Smooth muscle cell (in vitro differentiated cells): ENCODE results near the gene TOM1. TPM values are rescaled to one million over a fixed set of nuclear protein-coding genes. Genes with fewer than 3 reads are reported as not detected.

Experiments used
- DNase-seq: peaks from one replicate; lab custom pipeline; 2025; ENCODE audit not compliant: unreplicated experiment; lab: John Stamatoyannopoulos, UW
- H2AFZ ChIP-seq: fragments of 200-600 bp; sonication (generic); 2 replicates; pipeline ENCODE4 v1.6.0; 2016; ENCODE audit warnings: antibody characterized with exemption, low read depth, mild to moderate bottlenecking
- H3F3A ChIP-seq: fragments of 200-600 bp; sonication (generic); 2 replicates; pipeline ENCODE4 v1.6.0; 2017; ENCODE audit warnings: antibody characterized with exemption, low read depth
- H3K27ac ChIP-seq: fragments of 200-600 bp; sonication (generic); 2 replicates; pipeline ENCODE4 v1.5.1; 2016; ENCODE audit warnings: low read depth, mild to moderate bottlenecking
- H3K27me3 ChIP-seq: fragments of 200-600 bp; sonication (generic); 2 replicates; pipeline ENCODE4 v1.6.1; 2016; ENCODE audit warnings: low read depth, mild to moderate bottlenecking
- H3K36me3 ChIP-seq: fragments of 200-600 bp; sonication (generic); 2 replicates; pipeline ENCODE4 v1.5.1; 2016; ENCODE audit warnings: low read depth
- H3K4me1 ChIP-seq: fragments of 200-600 bp; sonication (generic); 2 replicates; pipeline ENCODE4 v1.5.1; 2016; ENCODE audit warnings: low read depth
- H3K4me2 ChIP-seq: fragments of 200-600 bp; sonication (generic); 2 replicates; pipeline ENCODE4 v1.6.0; 2016; ENCODE audit warnings: mild to moderate bottlenecking
- H3K4me3 ChIP-seq: fragments of 200-600 bp; sonication (generic); 2 replicates; pipeline ENCODE4 v1.5.1; 2016; ENCODE audit warnings: mild to moderate bottlenecking
- H3K79me2 ChIP-seq: fragments of 200-600 bp; sonication (generic); 2 replicates; pipeline ENCODE4 v1.6.0; 2016; ENCODE audit warnings: low read depth, mild to moderate bottlenecking
- H3K9ac ChIP-seq: fragments of 200-600 bp; sonication (generic); 2 replicates; pipeline ENCODE4 v1.6.0; 2016; ENCODE audit warnings: low read depth
- H3K9me3 ChIP-seq: fragments of 200-600 bp; sonication (generic); replicated peaks from 2 replicates; pipeline ENCODE4 v1.5.1; 2016; ENCODE audit warnings: low read depth
- H4K20me1 ChIP-seq: fragments of 200-600 bp; sonication (generic); 2 replicates; pipeline ENCODE4 v1.6.0; 2016; ENCODE audit warnings: low read depth
- WGBS: methylation state at CpG from one replicate; pipeline ENCODE4 v1.1.7; 2016; ENCODE audit warnings: low lambda C conversion rate; 5-methylcytosine and 5-hydroxymethylcytosine counted together
- polyA plus RNA-seq: library from polyadenylated mRNA; unstranded; fragments of >200 nt; fragmentation: Nextera tagmentation; extraction: Ambion mirVana; gene quantifications from 2 replicates; pipeline ENCODE4 v1.2.1, GENCODE V29; 2016
- total RNA-seq: library from RNA; depleted of rRNA; stranded (reverse); fragments of >200 nt; gene quantifications from 2 replicates; pipeline ENCODE4 v1.2.3, GENCODE V29; 2014
- TF ChIP-seq, protein P1 (sequence below): fragments of 200-600 bp; sonication (generic); IDR thresholded peaks from 2 replicates; pipeline ENCODE4 v1.5.1; 2017; ENCODE audit warnings: borderline replicate concordance, mild to moderate bottlenecking, antibody characterized with exemption; ENCODE audit not compliant: insufficient read depth, poor library complexity, severe bottlenecking

The TOM1 gene
- total and polyA plus RNA-seq, 2 experiments from 2014 or later = 86.1 to 127 TPM

DNA sequence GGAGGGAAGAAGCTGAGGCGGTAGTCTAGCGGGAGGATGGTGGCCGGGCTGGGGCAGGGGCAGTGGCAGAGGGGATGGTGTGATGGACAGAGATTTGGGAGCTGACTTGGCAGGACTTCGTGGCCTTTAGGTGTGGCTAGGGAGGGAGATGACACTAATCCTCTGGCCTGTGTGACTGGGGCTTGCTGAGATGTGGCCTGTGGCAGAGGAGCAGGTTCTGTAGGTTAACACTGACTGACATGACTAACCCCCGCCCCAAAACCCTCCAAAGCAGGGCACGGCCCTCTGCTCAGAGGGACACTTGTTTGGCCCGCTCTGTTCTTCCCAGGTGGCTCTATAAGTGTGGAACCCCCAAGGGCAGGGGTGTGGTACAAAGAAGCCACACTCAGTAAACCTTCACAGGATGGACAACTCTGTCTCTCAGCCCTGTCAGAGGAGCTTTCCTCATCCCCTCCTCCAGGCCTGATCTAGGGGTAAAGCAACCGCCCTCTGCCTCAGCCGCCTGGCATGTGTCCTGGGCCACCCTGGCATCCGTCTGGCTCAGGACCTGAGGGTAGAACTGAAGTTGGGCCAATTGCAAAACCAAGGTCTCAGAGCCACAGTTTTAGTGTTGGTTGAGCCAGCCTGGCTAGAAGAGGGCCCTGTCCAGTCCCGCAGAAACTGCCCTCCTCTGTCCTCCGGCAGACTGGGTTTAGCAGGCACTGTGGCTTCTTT is 15.6 kb downstream of the TOM1 start:
- Histone ChIP-seq H3F3A (no peaks in the 10 kb centered on the region), H3K79me2 (peaks cover 19% of the 10 kb centered on the region), H3K9me3 (no peaks in the 10 kb centered on the region), H3K27ac (peak overlapping the region; percentile 51), H3K4me2 (no peak overlapping the region), H2AFZ (no peak overlapping the region), H3K4me3 (no peak overlapping the region), H3K4me1 (peaks cover 10% of the 10 kb centered on the region), H4K20me1 (peaks cover 100% of the 10 kb centered on the region), H3K36me3 (no peaks in the 10 kb centered on the region), H3K27me3 (no peaks in the 10 kb centered on the region), H3K9ac (no peak overlapping the region)
- no peak for DNase-seq
- TF ChIP-seq, protein P1, sequence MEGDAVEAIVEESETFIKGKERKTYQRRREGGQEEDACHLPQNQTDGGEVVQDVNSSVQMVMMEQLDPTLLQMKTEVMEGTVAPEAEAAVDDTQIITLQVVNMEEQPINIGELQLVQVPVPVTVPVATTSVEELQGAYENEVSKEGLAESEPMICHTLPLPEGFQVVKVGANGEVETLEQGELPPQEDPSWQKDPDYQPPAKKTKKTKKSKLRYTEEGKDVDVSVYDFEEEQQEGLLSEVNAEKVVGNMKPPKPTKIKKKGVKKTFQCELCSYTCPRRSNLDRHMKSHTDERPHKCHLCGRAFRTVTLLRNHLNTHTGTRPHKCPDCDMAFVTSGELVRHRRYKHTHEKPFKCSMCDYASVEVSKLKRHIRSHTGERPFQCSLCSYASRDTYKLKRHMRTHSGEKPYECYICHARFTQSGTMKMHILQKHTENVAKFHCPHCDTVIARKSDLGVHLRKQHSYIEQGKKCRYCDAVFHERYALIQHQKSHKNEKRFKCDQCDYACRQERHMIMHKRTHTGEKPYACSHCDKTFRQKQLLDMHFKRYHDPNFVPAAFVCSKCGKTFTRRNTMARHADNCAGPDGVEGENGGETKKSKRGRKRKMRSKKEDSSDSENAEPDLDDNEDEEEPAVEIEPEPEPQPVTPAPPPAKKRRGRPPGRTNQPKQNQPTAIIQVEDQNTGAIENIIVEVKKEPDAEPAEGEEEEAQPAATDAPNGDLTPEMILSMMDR = no peak
- WGBS = 89% methylated on average over 12 of the region's 12 CpGs

DNA sequence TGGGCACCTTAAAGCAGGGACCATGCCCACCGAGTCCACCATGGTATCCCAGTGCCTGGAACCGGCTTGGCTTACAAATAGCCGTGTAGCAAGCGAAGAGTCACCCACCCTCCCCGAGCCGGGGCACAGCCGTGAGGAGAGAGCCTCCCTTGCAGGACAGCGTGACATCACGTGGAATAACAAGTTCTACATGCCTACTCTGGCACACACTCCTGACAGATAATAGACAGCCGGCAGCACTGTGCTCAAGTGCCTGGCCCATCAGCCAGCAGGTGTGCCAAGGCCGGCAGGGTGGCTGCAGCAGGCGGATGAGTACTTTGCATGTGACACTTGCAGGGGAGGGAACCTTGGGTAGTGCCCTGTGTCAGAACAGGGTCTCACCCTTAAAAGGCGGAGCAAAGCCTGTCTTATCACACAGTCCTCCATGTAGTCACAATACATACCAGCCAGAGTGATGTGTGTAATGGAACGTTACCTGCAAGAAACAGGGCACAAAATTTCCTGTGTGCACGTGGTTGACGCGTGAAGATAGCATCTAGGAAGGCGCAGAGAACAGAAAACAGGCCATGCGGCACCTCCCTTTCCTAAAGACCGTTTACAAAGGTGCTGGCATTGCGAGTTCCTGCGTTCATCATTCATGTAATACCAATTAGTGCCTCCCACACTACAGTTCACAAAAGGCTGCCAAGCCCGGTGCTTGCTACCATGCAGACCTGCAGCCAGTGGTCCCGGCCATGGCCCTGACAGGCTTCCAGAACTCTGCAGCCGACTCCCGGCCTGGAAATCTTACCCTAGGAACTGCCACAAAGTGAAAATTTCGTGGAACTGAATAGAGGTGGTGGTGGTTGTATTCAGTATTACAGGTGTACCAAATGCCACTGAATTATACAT is 16.4 kb downstream of the TOM1 start:
- Histone ChIP-seq H3K9me3 (no peaks in the 10 kb centered on the region), H2AFZ (no peak overlapping the region), H3K4me3 (no peak overlapping the region), H3F3A (no peaks in the 10 kb centered on the region), H3K79me2 (peaks cover 15% of the 10 kb centered on the region), H3K36me3 (no peaks in the 10 kb centered on the region), H3K4me2 (no peak overlapping the region), H4K20me1 (peaks cover 95% of the 10 kb centered on the region), H3K9ac (no peak overlapping the region), H3K27me3 (no peaks in the 10 kb centered on the region), H3K4me1 (peaks cover 2% of the 10 kb centered on the region), H3K27ac (peak overlapping the region; percentile 51)
- WGBS = 87% methylated on average over 27 of the region's 27 CpGs
- TF ChIP-seq, protein P1 = no peak
- DNase-seq = no peak

DNA sequence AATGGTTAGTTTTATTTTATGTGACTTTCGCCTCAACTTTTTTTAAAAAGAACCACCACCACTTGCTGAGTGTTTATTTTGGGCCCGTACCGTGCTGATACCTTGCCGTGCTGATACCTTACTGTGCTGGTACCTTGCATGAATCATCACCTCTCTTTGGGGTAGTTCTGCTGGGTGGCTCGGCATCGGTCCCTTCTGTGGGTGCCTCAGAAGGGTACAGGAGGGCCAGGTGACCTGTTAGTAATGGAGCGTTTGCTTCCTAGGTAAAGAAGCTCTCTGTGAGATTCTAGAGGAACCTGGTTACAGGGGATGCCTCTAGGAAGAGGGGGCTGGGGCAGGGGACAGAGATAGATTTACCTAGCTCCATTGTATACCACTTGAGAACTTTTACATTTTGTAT is 17.1 kb downstream of the TOM1 start:
- no peak overlapping the region for H3K4me2 ChIP-seq
- no peaks in the 10 kb centered on the region for H3K4me1 ChIP-seq
- no peak overlapping the region for H3K9ac ChIP-seq
- no peak overlapping the region for H2AFZ ChIP-seq
- no peaks in the 10 kb centered on the region for H3K27me3 ChIP-seq
- WGBS = 95% methylated on average over 7 of the region's 7 CpGs
- no peaks in the 10 kb centered on the region for H3F3A ChIP-seq
- TF ChIP-seq, protein P1 = no peak
- no peak overlapping the region for H3K27ac ChIP-seq
- no peak overlapping the region for H3K4me3 ChIP-seq
- no peak for DNase-seq
- no peaks in the 10 kb centered on the region for H3K9me3 ChIP-seq
- H3K36me3 ChIP-seq = no peaks in the 10 kb centered on the region
- H3K79me2 ChIP-seq = peaks cover 15% of the 10 kb centered on the region
- H4K20me1 ChIP-seq = peaks cover 93% of the 10 kb centered on the region
